Measurements from ENCODE around the gene FABP3. TPM values are rescaled to one million over a fixed set of nuclear protein-coding genes. Genes with fewer than 3 reads are reported as not detected.

Gene FABP3
- total RNA-seq, 1 experiment from 2014 or later = not detected

DNA sequence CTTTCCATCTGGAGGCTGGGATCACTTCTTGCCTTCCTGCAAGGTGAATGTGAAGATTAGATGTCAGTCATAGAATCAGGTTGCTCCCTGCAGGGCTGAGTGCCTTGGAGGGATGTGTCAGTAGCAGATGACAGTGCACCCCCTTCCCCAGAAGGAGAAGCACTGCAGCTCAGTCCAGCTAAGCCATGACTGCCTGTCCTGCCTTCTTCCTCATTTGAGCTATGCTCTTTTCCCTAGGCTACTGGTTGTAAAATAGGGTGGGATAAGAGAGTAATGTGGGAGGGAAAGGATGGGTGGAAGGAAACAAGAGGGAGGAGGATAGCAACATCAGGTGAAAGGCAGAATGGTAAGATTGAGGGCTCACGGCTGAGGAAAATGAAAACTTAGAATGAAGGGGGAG is 11.1 kb upstream of the FABP3 start:
- BruUV-seq (replicated peaks) = no TSS peak
- H3K4me2 ChIP-seq = no peak overlapping the region
- H3K36me3 ChIP-seq (ENCODE audit: low read depth) = no peaks in the 10 kb centered on the region
- no peak overlapping the region for H3K27ac ChIP-seq
- no peak overlapping the region for H3K4me3 ChIP-seq
- TF ChIP-seq EZH2 (IDR thresholded peaks at IDR 0.05; ENCODE audit: low read depth) = no peak
- TF ChIP-seq, protein P1, sequence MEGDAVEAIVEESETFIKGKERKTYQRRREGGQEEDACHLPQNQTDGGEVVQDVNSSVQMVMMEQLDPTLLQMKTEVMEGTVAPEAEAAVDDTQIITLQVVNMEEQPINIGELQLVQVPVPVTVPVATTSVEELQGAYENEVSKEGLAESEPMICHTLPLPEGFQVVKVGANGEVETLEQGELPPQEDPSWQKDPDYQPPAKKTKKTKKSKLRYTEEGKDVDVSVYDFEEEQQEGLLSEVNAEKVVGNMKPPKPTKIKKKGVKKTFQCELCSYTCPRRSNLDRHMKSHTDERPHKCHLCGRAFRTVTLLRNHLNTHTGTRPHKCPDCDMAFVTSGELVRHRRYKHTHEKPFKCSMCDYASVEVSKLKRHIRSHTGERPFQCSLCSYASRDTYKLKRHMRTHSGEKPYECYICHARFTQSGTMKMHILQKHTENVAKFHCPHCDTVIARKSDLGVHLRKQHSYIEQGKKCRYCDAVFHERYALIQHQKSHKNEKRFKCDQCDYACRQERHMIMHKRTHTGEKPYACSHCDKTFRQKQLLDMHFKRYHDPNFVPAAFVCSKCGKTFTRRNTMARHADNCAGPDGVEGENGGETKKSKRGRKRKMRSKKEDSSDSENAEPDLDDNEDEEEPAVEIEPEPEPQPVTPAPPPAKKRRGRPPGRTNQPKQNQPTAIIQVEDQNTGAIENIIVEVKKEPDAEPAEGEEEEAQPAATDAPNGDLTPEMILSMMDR (conservative IDR thresholded peaks at IDR 0.05) = no peak
- no peaks in the 10 kb centered on the region for H3K79me2 ChIP-seq (ENCODE audit: low read depth)
- no peaks in the 10 kb centered on the region for H3K9me2 ChIP-seq (ENCODE audit: insufficient read depth)
- peaks cover 32% of the 10 kb centered on the region for H3K4me1 ChIP-seq (replicated peaks; ENCODE audit: insufficient read depth)
- ChIA-PET CTCF (interaction anchor here (1.0 kb wide), 1 partner anchor 165 kb away, joined by 3 read pairs; no protein-coding TSS in a partner anchor), POLR2A (ENCODE audit: unreplicated experiment) (interaction anchor here (0.5 to 0.8 kb wide), 2 partner anchors 11 to 440 kb away, joined by 4 to 7 read pairs; no protein-coding TSS in a partner anchor)
- H4K20me1 ChIP-seq (ENCODE audit: insufficient read depth) = no peaks in the 10 kb centered on the region
- H3F3A ChIP-seq (ENCODE audit: insufficient read depth, low read depth) = peaks cover 3% of the 10 kb centered on the region; the same call in 1 of the 2 replicates
- no peaks in the 10 kb centered on the region for H3K27me3 ChIP-seq (ENCODE audit: insufficient read depth, low read depth)
- no peak overlapping the region for H2AFZ ChIP-seq
- no peak for DNase-seq
- intact Hi-C loops (cut with micrococcal nuclease; ENCODE audit: unreplicated experiment) = no loop called here
- no peaks in the 10 kb centered on the region for H3K9me3 ChIP-seq (ENCODE audit: insufficient read depth, low read depth)

DNA sequence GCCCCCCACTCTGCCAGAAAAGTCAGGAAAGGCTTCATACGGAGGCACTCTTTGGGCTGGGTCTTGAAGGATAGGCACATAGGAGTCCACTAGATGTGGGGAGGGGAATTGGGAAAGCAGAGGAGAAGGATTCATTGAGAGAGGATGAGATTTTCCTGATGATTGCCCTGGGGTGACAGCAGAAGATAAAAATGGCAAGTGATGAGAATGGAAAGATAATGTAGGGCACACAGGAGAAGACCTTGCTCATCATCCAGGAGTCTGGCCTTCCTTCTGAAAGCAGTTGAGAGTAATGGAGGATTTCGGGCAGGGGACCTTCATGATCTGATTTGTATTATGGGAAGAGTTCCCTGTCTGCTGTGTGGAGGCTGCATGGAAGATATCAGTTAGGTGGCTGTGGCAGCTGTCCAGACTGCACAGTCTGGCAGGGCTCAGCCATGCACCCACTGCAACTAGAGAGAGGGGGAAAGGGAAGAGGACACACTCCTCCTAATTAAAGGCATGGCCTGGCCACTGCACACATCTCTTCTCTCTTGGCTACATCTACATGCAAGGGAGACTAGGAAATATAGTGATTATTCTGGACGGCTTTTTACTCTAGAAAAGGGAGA is 9.6 kb upstream of the FABP3 start:
- Histone ChIP-seq H3F3A (ENCODE audit: insufficient read depth, low read depth) (peaks cover 3% of the 10 kb centered on the region; the same call in 1 of the 2 replicates), H3K79me2 (ENCODE audit: low read depth) (no peaks in the 10 kb centered on the region), H3K4me2 (peak overlapping the region; percentile 51), H4K20me1 (ENCODE audit: insufficient read depth) (no peaks in the 10 kb centered on the region), H3K36me3 (ENCODE audit: low read depth) (no peaks in the 10 kb centered on the region), H3K27me3 (ENCODE audit: insufficient read depth, low read depth) (no peaks in the 10 kb centered on the region), H3K9me3 (ENCODE audit: insufficient read depth, low read depth) (no peaks in the 10 kb centered on the region), H3K4me1 (replicated peaks; ENCODE audit: insufficient read depth) (peaks cover 32% of the 10 kb centered on the region), H3K27ac (no peak overlapping the region; the same call in 1 of the 2 replicates), H2AFZ (no peak overlapping the region), H3K9me2 (ENCODE audit: insufficient read depth) (no peaks in the 10 kb centered on the region), H3K4me3 (no peak overlapping the region)
- POLR2A ChIA-PET (ENCODE audit: unreplicated experiment) = no interaction called here
- no TSS peak for BruUV-seq (replicated peaks)
- CTCF ChIA-PET = no interaction called here
- DNase-seq = no peak
- intact Hi-C loops (cut with micrococcal nuclease; ENCODE audit: unreplicated experiment) = no loop called here
- TF ChIP-seq, protein P1 (conservative IDR thresholded peaks at IDR 0.05) = no peak
- TF ChIP-seq EZH2 (IDR thresholded peaks at IDR 0.05; ENCODE audit: low read depth) = no peak

GRCh38 chr1:31381394-31382294 is 8.8 kb upstream of the FABP3 start:
- no peaks in the 10 kb centered on the region for H3K9me3 ChIP-seq (ENCODE audit: insufficient read depth, low read depth)
- intact Hi-C loops (cut with micrococcal nuclease; ENCODE audit: unreplicated experiment) = no loop called here
- POLR2A ChIA-PET (ENCODE audit: unreplicated experiment) = no interaction called here
- peaks cover 32% of the 10 kb centered on the region for H3K4me1 ChIP-seq (replicated peaks; ENCODE audit: insufficient read depth)
- peaks cover 3% of the 10 kb centered on the region; the same call in 1 of the 2 replicates for H3F3A ChIP-seq (ENCODE audit: insufficient read depth, low read depth)
- no TSS peak for BruUV-seq (replicated peaks)
- CTCF ChIA-PET = interaction anchor here (0.6 kb wide), 1 partner anchor 17 kb away, joined by 3 read pairs; no protein-coding TSS in a partner anchor
- no peaks in the 10 kb centered on the region for H3K36me3 ChIP-seq (ENCODE audit: low read depth)
- H3K79me2 ChIP-seq (ENCODE audit: low read depth) = no peaks in the 10 kb centered on the region
- no peaks in the 10 kb centered on the region for H3K9me2 ChIP-seq (ENCODE audit: insufficient read depth)
- H3K4me3 ChIP-seq = no peak overlapping the region
- H3K27me3 ChIP-seq (ENCODE audit: insufficient read depth, low read depth) = no peaks in the 10 kb centered on the region
- H3K27ac ChIP-seq = peak overlapping the region; percentile 40; the same call in 1 of the 2 replicates
- peak; percentile 38 to 70 for DNase-seq
- no peaks in the 10 kb centered on the region for H4K20me1 ChIP-seq (ENCODE audit: insufficient read depth)
- H2AFZ ChIP-seq = no peak overlapping the region
- TF ChIP-seq, protein P1 (conservative IDR thresholded peaks at IDR 0.05) = no peak
- TF ChIP-seq EZH2 (IDR thresholded peaks at IDR 0.05; ENCODE audit: low read depth) = no peak
- H3K4me2 ChIP-seq = peak overlapping the region; percentile 51

All from PC-9 (cell line).